KG1 (cell line): ENCODE data around the gene UBE2QL1.

Source experiments
- DNase-seq: peaks from one replicate; lab custom pipeline; 2025; lab: John Stamatoyannopoulos, UW

Gene UBE2QL1

GRCh38 chr5:6448622-6449464 is at the start of gene UBE2QL1:
Gene UBE2QL1, plus strand, starts transcription at chr5:6448859. Its CDS starts 35 bp downstream, at chr5:6448894.
- DNase-seq, result peak; percentile 13

- DNase-seq, result no peak
These were observed 48.4 kb upstream of the UBE2QL1 start for GRCh38 chr5:6399980-6400910.

GRCh38 chr5:6401410-6401809 is 47.2 kb upstream of the UBE2QL1 start:
- no peak for DNase-seq

GRCh38 chr5:6402939-6403338 is 45.7 kb upstream of the UBE2QL1 start:
- no peak for DNase-seq

GRCh38 chr5:6403416-6403815 is 45.2 kb upstream of the UBE2QL1 start:
- no peak for DNase-seq

GRCh38 chr5:6404129-6404528 is 44.5 kb upstream of the UBE2QL1 start:
- no peak for DNase-seq

- DNase-seq, result no peak
These were observed 43.1 kb upstream of the UBE2QL1 start for GRCh38 chr5:6405591-6405990.

- no peak for DNase-seq
These were observed 41.0 kb upstream of the UBE2QL1 start for GRCh38 chr5:6407558-6408259.

GRCh38 chr5:6408260-6408596 is 40.4 kb upstream of the UBE2QL1 start:
- DNase-seq, result no peak

- DNase-seq, result no peak
These were observed 39.8 kb upstream of the UBE2QL1 start for GRCh38 chr5:6408627-6409446.

- no peak for DNase-seq
These were observed 38.2 kb upstream of the UBE2QL1 start for GRCh38 chr5:6410421-6410820.

GRCh38 chr5:6411141-6411540 is 37.5 kb upstream of the UBE2QL1 start:
- no peak for DNase-seq

- DNase-seq, result no peak
These were observed 35.8 kb upstream of the UBE2QL1 start for GRCh38 chr5:6412811-6413210.

- DNase-seq, result no peak
These were observed 31.0 kb upstream of the UBE2QL1 start for GRCh38 chr5:6417657-6418056.

- DNase-seq, result no peak
These were observed 29.9 kb upstream of the UBE2QL1 start for GRCh38 chr5:6418679-6419276.

- no peak for DNase-seq
These were observed 29.3 kb upstream of the UBE2QL1 start for GRCh38 chr5:6419340-6419852.

- no peak for DNase-seq
These were observed 25.1 kb upstream of the UBE2QL1 start for GRCh38 chr5:6423327-6424109.

GRCh38 chr5:6424110-6424659 is 24.5 kb upstream of the UBE2QL1 start:
- no peak for DNase-seq

- no peak for DNase-seq
These were observed 24.0 kb upstream of the UBE2QL1 start for GRCh38 chr5:6424700-6425099.

- DNase-seq, result no peak
These were observed 21.0 kb upstream of the UBE2QL1 start for GRCh38 chr5:6427694-6428093.
